PFSK-1 (cell line): ENCODE data around the gene SPIRE1.

Experiments
- FOXP2 ChIP-seq: optimal IDR thresholded peaks from 2 replicates; pipeline ENCODE3; 2011; ENCODE audit warnings: borderline replicate concordance, control low read depth, inconsistent platforms; ENCODE audit not compliant: insufficient read depth; ENCODE audit errors: extremely low read length, extremely low read depth
- POLR2AphosphoS5 ChIP-seq: IDR thresholded peaks from 2 replicates; pipeline ENCODE4 v1.6.1; 2012; ENCODE audit warnings: low read depth, mild to moderate bottlenecking, control low read depth, low read length, moderate library complexity
- SIN3A ChIP-seq: IDR thresholded peaks from 2 replicates; pipeline ENCODE4 v1.6.1; 2012; ENCODE audit warnings: mild to moderate bottlenecking, low read length, moderate library complexity, borderline replicate concordance; ENCODE audit not compliant: insufficient read depth
- TAF1 ChIP-seq: IDR thresholded peaks from 2 replicates; pipeline ENCODE4 v1.6.1; 2012; ENCODE audit warnings: low read length, control low read depth, borderline replicate concordance; ENCODE audit not compliant: insufficient read depth
- TF ChIP-seq, protein P1 (sequence below), 2 experiments: IDR thresholded peaks; 2 replicates each; pipeline versions ENCODE4 v1.6.1 to v1.8.0; 2011 to 2012; ENCODE audit warnings: low read depth in 2 of 2, low read length in 2 of 2, control low read depth in 1 of 2, inconsistent platforms in 1 of 2, mild to moderate bottlenecking in 1 of 2, moderate library complexity in 1 of 2; ENCODE audit not compliant: insufficient read depth in 1 of 2

DNA sequence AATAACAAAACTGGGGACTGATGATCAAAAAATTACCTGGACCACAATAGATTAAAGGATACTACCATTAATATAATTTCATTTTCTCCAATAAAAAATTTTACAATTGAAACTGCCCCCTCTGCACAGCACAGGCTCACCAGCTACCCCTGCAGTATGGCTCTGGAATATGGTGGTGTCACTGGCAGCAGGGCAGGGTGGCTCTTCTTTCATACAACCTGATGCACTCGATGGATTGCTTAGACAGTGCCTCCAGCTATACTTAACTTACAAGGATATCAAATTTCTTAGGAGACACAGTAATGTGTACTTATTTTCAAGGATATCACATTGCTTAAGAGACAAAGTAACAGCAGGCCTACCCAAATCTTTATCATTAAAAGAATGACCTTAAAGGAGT is 126.2 kb downstream of the SPIRE1 start:
- no peak for TF ChIP-seq POLR2AphosphoS5
- TF ChIP-seq TAF1, result no peak
- TF ChIP-seq, protein P1, sequence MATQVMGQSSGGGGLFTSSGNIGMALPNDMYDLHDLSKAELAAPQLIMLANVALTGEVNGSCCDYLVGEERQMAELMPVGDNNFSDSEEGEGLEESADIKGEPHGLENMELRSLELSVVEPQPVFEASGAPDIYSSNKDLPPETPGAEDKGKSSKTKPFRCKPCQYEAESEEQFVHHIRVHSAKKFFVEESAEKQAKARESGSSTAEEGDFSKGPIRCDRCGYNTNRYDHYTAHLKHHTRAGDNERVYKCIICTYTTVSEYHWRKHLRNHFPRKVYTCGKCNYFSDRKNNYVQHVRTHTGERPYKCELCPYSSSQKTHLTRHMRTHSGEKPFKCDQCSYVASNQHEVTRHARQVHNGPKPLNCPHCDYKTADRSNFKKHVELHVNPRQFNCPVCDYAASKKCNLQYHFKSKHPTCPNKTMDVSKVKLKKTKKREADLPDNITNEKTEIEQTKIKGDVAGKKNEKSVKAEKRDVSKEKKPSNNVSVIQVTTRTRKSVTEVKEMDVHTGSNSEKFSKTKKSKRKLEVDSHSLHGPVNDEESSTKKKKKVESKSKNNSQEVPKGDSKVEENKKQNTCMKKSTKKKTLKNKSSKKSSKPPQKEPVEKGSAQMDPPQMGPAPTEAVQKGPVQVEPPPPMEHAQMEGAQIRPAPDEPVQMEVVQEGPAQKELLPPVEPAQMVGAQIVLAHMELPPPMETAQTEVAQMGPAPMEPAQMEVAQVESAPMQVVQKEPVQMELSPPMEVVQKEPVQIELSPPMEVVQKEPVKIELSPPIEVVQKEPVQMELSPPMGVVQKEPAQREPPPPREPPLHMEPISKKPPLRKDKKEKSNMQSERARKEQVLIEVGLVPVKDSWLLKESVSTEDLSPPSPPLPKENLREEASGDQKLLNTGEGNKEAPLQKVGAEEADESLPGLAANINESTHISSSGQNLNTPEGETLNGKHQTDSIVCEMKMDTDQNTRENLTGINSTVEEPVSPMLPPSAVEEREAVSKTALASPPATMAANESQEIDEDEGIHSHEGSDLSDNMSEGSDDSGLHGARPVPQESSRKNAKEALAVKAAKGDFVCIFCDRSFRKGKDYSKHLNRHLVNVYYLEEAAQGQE (IDR thresholded peaks at IDR 0.05; ENCODE audit: insufficient read depth in 1 of 2, low read depth in 2 of 2, low read length in 2 of 2), result no peak
- TF ChIP-seq SIN3A, result no peak
- TF ChIP-seq FOXP2, result no peak
